Cardiac muscle cell (in vitro differentiated cells and primary cell): ENCODE results near the gene OPRD1. TPM values are rescaled to one million over a fixed set of nuclear protein-coding genes. Genes with fewer than 3 reads are reported as not detected.
A peak's percentile ranks its signal among the peaks of the same experiment; 100 is the strongest.
"Not testable (repeated sequence)": the region's sequence is repeated elsewhere in the genome, so short reads cannot be mapped to it uniquely, and the experiment has no call there.

ENCODE experiments used
- DNase-seq, 2 donors: peaks; one replicate each; pipeline versions ENCODE4 v3.0.0 to v3.0.0-alpha.2; 2010 to 2017; ENCODE audit warnings: low read depth in 1 of 2, low spot score in 1 of 2
- H3K27ac ChIP-seq: fragments of 200-600 bp; sonication (generic); 2 replicates; pipeline ENCODE4 v1.5.1; 2016
- H3K27me3 ChIP-seq: fragments of 200-600 bp; sonication (generic); 2 replicates; pipeline ENCODE4 v1.6.0; 2016; ENCODE audit warnings: control low read depth
- H3K36me3 ChIP-seq: fragments of 200-600 bp; sonication (generic); 2 replicates; pipeline ENCODE4 v1.5.1; 2016; ENCODE audit warnings: control low read depth
- H3K4me1 ChIP-seq: fragments of 200-600 bp; sonication (generic); 2 replicates; pipeline ENCODE4 v1.8.1; 2017; ENCODE audit warnings: low read depth, mild to moderate bottlenecking, mixed run types
- H3K4me3 ChIP-seq: fragments of 200-600 bp; sonication (generic); 2 replicates; pipeline ENCODE4 v1.5.1; 2016; ENCODE audit warnings: mild to moderate bottlenecking
- H3K9me3 ChIP-seq: fragments of 200-600 bp; sonication (generic); 2 replicates; pipeline ENCODE4 v1.5.1; 2017; ENCODE audit warnings: low read depth, mild to moderate bottlenecking, control low read depth
- polyA plus RNA-seq: library from polyadenylated mRNA; unstranded; fragments of >200 nt; fragmentation: Nextera tagmentation; extraction: Ambion mirVana; gene quantifications from 2 replicates; pipeline ENCODE4 v1.2.1, GENCODE V29; 2016
- total RNA-seq: library from RNA; depleted of rRNA; stranded (reverse); fragments of >200 nt; gene quantifications from 2 replicates; pipeline ENCODE4 v1.2.3, GENCODE V29; 2016
- TF ChIP-seq, protein P1 (sequence below): IDR thresholded peaks from 2 replicates; pipeline ENCODE4 v1.5.1; 2012; ENCODE audit warnings: low read depth, mild to moderate bottlenecking, low read length

The OPRD1 gene
- total and polyA plus RNA-seq, 2 experiments from 2014 or later = 0.13 to 0.60 TPM

DNA sequence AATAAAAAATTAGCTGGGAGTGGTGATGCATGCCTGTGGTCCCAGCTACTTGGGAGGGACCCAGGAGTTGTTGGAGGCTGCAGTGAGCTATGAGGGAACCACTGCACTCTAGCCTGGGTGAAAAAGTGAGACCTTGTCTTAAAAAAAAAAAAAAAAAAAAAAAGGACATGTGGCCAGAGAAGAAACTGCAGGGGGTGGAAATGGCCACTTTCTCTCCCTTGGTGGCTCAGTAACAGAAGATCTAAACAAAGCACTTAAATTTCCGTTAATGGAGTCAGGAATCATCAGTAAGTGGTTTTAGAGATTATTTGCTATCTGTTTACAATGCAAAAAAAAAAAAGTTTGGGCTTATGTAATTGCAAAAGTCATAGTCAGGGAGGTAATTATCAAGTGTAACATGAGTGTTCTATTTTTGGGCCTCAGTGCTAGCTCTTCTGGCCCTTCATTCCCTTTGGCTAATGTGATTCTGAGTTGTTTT is 19.3 kb upstream of the OPRD1 start:
- H3K4me1 ChIP-seq = peaks cover 32% of the 10 kb centered on the region
- H3K27me3 ChIP-seq = no peaks in the 10 kb centered on the region
- TF ChIP-seq, protein P1, sequence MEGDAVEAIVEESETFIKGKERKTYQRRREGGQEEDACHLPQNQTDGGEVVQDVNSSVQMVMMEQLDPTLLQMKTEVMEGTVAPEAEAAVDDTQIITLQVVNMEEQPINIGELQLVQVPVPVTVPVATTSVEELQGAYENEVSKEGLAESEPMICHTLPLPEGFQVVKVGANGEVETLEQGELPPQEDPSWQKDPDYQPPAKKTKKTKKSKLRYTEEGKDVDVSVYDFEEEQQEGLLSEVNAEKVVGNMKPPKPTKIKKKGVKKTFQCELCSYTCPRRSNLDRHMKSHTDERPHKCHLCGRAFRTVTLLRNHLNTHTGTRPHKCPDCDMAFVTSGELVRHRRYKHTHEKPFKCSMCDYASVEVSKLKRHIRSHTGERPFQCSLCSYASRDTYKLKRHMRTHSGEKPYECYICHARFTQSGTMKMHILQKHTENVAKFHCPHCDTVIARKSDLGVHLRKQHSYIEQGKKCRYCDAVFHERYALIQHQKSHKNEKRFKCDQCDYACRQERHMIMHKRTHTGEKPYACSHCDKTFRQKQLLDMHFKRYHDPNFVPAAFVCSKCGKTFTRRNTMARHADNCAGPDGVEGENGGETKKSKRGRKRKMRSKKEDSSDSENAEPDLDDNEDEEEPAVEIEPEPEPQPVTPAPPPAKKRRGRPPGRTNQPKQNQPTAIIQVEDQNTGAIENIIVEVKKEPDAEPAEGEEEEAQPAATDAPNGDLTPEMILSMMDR = no peak
- H3K9me3 ChIP-seq = no peaks in the 10 kb centered on the region
- no peaks in the 10 kb centered on the region for H3K36me3 ChIP-seq
- H3K4me3 ChIP-seq = no peak overlapping the region
- DNase-seq = peak in 1 of 2 donors; percentile 49
- H3K27ac ChIP-seq = peak overlapping the region; percentile 44

DNA sequence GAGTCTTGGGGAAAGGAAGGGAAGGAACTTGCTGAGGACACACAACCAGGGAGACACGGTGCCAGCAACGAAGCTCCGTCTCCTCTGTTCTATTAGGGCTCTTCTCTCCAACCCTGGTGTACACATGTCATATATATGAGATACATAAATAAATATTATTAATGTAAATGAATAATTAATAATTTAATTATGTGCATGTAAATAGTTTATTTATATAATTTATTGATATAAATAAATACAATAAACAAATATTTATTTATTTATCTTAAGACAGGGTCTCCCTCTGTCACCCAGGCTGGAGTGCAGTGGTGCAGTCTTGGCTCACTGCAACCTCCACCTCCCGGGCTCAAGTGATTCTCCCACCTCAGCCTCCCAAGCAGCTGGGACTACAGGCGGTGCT is 17.4 kb upstream of the OPRD1 start:
- DNase-seq, H3K9me3 ChIP-seq, H3K27ac ChIP-seq, H3K27me3 ChIP-seq, H3K4me3 ChIP-seq, H3K36me3 ChIP-seq: not testable (repeated sequence)
- H3K4me1 ChIP-seq = peaks cover 32% of the 10 kb centered on the region

DNA sequence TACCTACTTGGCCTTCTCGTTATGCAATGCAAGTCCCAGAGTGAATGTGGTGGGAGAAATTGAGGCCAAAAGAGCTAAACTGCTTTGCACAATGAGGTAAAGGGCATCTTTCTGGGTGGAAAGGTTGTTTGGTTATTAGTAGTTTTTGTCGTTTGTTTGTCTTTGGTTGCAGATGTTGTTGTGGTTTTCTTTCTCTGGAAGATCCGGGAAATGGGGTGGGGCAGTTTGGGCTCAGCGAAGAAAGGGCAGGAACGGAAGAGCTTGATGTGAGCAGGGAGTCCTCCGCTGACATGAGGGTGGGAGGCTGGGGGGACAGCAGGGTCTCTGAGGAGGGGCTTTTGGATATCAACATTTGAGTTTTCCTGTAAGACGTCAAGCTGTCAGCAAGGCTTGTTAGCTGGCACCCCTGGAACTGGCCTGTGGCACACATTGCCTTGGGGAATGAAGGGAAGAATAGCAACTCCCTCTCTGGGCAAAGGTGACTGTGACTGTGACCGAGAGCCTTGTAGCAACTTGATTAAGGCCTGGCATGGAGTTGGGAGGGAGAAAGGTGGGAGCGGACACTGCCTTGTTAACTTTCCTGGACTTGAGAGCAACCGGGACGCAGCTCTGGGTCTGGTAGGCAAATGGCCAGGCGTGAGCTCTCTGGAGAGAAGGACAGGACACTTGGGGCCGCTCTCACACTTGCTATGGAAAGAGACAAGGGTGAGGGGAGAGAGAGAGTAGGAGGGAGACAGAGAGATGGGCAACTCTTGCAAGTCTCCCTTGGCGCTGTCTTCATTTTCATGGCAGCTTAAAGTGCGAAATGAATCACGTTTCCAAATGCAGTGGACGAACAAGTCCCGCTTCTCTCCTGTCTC is 15.4 kb upstream of the OPRD1 start:
- Histone ChIP-seq H3K9me3 (no peaks in the 10 kb centered on the region), H3K4me3 (no peak overlapping the region), H3K27me3 (no peaks in the 10 kb centered on the region), H3K4me1 (peaks cover 32% of the 10 kb centered on the region), H3K36me3 (no peaks in the 10 kb centered on the region), H3K27ac (peak overlapping the region; percentile 22)
- TF ChIP-seq, protein P1 = no peak
- DNase-seq = peak; percentile 29 to 52

DNA sequence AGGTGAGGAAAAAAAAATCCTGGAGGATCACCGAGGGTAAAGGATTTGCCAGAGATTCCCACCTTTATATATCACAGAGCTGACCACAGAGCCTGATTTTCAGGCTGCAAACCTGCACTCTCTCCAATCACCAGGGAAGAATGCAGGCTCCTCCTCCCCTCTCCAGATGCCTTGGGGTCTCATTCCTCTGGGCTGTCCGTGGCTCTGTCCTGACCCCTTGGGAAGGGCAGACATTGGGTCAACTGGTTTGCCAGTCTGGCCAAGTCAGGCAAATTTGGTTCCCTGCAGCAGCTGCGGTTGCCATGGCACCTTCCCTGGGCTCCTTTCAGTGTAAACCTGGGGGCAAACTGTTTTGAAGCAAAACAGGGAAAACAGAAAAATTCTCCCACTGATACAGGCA is 11.6 kb upstream of the OPRD1 start:
- H3K4me1 ChIP-seq = peaks cover 13% of the 10 kb centered on the region
- no peak overlapping the region for H3K4me3 ChIP-seq
- TF ChIP-seq, protein P1 = no peak
- no peaks in the 10 kb centered on the region for H3K9me3 ChIP-seq
- DNase-seq = no peak
- no peaks in the 10 kb centered on the region for H3K27me3 ChIP-seq
- H3K27ac ChIP-seq = no peak overlapping the region
- no peaks in the 10 kb centered on the region for H3K36me3 ChIP-seq

DNA sequence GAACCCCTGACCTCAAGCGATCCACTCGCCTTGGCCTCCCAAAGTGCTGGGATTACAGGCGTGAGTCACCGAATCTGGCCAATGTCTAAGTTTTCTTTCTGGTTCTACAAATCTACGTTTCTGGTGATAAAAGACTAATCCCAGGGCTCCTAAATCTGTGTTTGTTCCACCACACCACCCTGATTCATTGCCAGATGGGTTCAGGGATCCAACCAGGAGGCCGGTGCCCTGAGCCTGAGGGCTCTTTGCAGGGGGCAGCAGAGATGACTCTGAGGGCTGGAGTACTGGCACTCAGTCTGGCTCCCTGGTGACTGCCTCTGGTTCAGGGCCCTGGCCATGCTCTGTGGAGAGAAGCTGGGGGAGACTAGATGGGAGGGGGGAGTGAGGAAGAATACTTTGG is 10.5 kb upstream of the OPRD1 start:
- no peak overlapping the region for H3K27ac ChIP-seq
- no peaks in the 10 kb centered on the region for H3K36me3 ChIP-seq
- H3K9me3 ChIP-seq = no peaks in the 10 kb centered on the region
- TF ChIP-seq, protein P1 = no peak
- no peak for DNase-seq
- no peaks in the 10 kb centered on the region for H3K27me3 ChIP-seq
- H3K4me1 ChIP-seq = peaks cover 7% of the 10 kb centered on the region
- no peak overlapping the region for H3K4me3 ChIP-seq

DNA sequence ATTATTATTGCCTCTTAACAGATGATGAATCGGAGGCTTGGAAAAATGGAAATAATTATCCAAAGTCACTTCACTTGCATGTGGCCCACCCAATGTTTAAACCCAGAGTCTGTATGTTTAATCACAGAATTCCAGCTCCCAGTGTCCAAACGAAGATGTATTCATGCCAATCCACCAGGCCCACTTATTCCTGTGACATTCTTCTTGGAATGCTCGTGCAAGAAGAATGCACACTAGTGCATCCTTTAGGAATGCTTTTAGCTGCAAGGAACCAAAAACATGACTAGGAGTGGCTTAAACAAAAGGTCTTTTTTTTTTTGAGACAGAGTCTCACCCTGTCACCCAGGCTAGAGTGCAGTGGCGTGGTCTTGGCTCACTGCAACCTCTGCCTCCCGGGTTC is 8.9 kb upstream of the OPRD1 start:
- no peak for DNase-seq
- Histone ChIP-seq H3K36me3 (no peaks in the 10 kb centered on the region), H3K27ac (no peak overlapping the region), H3K27me3 (no peaks in the 10 kb centered on the region), H3K9me3 (no peaks in the 10 kb centered on the region), H3K4me1 (no peaks in the 10 kb centered on the region), H3K4me3 (no peak overlapping the region)
- TF ChIP-seq, protein P1 = no peak
